Measurements from ENCODE around the gene COL6A1. TPM values are rescaled to one million over a fixed set of nuclear protein-coding genes. Genes with fewer than 3 reads are reported as not detected.

Gene COL6A1
- total RNA-seq, 1 experiment from 2014 or later, result 87.5 TPM

GRCh38 chr21:46046471-46046870, 64.9 kb downstream of the COL6A1 start:
- H3K9me3 ChIP-seq (ENCODE audit: control insufficient read depth in 1 of 2, insufficient read depth in 1 of 2, low read depth in 1 of 2, low read length in 2 of 2), result no peaks in the 10 kb centered on the region
- no peak overlapping the region for H3K9ac ChIP-seq (ENCODE audit: low read length)
- ATAC-seq (no peak), DNase-seq (ENCODE audit: low read depth, low spot score) (no peak)
- RAD21 ChIA-PET (ENCODE audit: low non-redundant PET in 1 of 2, low total read pairs in 2 of 2, uncharacterized antibody in 2 of 2, unreplicated experiment in 2 of 2), result no interaction called here
- intact Hi-C loops (cut with micrococcal nuclease), result no loop called here
- H2AFZ ChIP-seq (ENCODE audit: low read depth, low read length, poor library complexity, severe bottlenecking), result no peak overlapping the region
- H3K27me3 ChIP-seq (ENCODE audit: insufficient read depth, low read length), result no peaks in the 10 kb centered on the region; the same call in 1 of the 2 replicates
- no TSS peak for BruUV-seq (replicated peaks)
- H3K4me3 ChIP-seq (replicated peaks in 1 of 2; ENCODE audit: low read depth in 1 of 2, low read length in 2 of 2), result no peak overlapping the region
- CTCF ChIA-PET, result interaction anchor here (0.6 kb wide), 1 partner anchor 97 kb away, joined by 5 read pairs; no protein-coding TSS in a partner anchor
- no peak overlapping the region for H3K4me2 ChIP-seq (ENCODE audit: low read length)
- H3K9me2 ChIP-seq (ENCODE audit: insufficient read depth), result no peaks in the 10 kb centered on the region
- no peaks in the 10 kb centered on the region for H3K4me1 ChIP-seq (ENCODE audit: control insufficient read depth in 1 of 2, insufficient read depth in 2 of 2, low read length in 2 of 2)
- POLR2A ChIA-PET, result no interaction called here
- TF ChIP-seq ATF3 (IDR thresholded peaks at IDR 0.05) (no peak), POLR2A (IDR thresholded peaks at IDR 0.05; ENCODE audit: borderline replicate concordance, extremely low read depth, insufficient read depth, insufficient read length) (no peak), ZBTB33 (IDR thresholded peaks at IDR 0.05; ENCODE audit: extremely low read depth, insufficient replicate concordance, low read length) (no peak), RAD21 (IDR thresholded peaks at IDR 0.05; ENCODE audit: low read depth) (no peak), EGR1 (IDR thresholded peaks at IDR 0.05; ENCODE audit: low read depth) (no peak), SRF (IDR thresholded peaks at IDR 0.05; ENCODE audit: low read depth) (no peak), MAX (IDR thresholded peaks at IDR 0.05) (no peak), CBX3 (IDR thresholded peaks at IDR 0.05; ENCODE audit: low read depth) (no peak), ZFX (IDR thresholded peaks at IDR 0.05) (no peak), CTCF (IDR thresholded peaks at IDR 0.05 in 2 of 3, conservative IDR thresholded peaks at IDR 0.05 in 1 of 3; ENCODE audit: borderline replicate concordance in 1 of 3, insufficient read depth in 1 of 3, low read depth in 2 of 3, low read length in 2 of 3) (no peak), EZH2 (IDR thresholded peaks at IDR 0.05) (no peak), CEBPB (IDR thresholded peaks at IDR 0.05; ENCODE audit: low read depth) (no peak), TCF7L2 (IDR thresholded peaks at IDR 0.05; ENCODE audit: borderline replicate concordance, extremely low read depth, insufficient read depth, insufficient read length) (no peak), REST (IDR thresholded peaks at IDR 0.05; ENCODE audit: low read depth) (no peak), JUND (IDR thresholded peaks at IDR 0.05) (no peak), ELF1 (IDR thresholded peaks at IDR 0.05; ENCODE audit: borderline replicate concordance, low read depth) (no peak), ZNF274 (IDR thresholded peaks at IDR 0.05; ENCODE audit: low read depth, low read length) (no peak), SIN3A (IDR thresholded peaks at IDR 0.05; ENCODE audit: low read depth) (no peak)
- H3K36me3 ChIP-seq (ENCODE audit: control insufficient read depth in 1 of 2, insufficient read depth in 2 of 2, low read length in 2 of 2), result no peaks in the 10 kb centered on the region
- no peak overlapping the region for H3K27ac ChIP-seq (ENCODE audit: low read depth, low read length)
- no peaks in the 10 kb centered on the region for H3K79me2 ChIP-seq (ENCODE audit: insufficient read depth, low read length)
- H4K20me1 ChIP-seq (ENCODE audit: insufficient read depth), result no peaks in the 10 kb centered on the region
